GM21717 (cell line): ENCODE data around the gene ANKRD44.
"Not testable (repeated sequence)": the region's sequence is repeated elsewhere in the genome, so short reads cannot be mapped to it uniquely, and the experiment has no call there.

Source experiments
- ATAC-seq: cut with Tn5 transposase; IDR thresholded peaks from one replicate; pipeline ENCODE4 v1.9.1; 2021; ENCODE audit warnings: mild to moderate bottlenecking, moderate library complexity; ENCODE audit not compliant: unreplicated experiment

The ANKRD44 gene

GRCh38 chr2:197293252-197294007, 17.1 kb downstream of the ANKRD44 start:
- ATAC-seq = peak; percentile 33

- ATAC-seq = no peak
Measured at GRCh38 chr2:197292619-197293018, 18.0 kb downstream of the ANKRD44 start.

GRCh38 chr2:197287596-197287932, 23.0 kb downstream of the ANKRD44 start:
- ATAC-seq = not testable (repeated sequence)

GRCh38 chr2:197286805-197287595, 23.6 kb downstream of the ANKRD44 start:
- peak; percentile 96 for ATAC-seq

- ATAC-seq = no peak
Measured at GRCh38 chr2:197285361-197285760, 25.2 kb downstream of the ANKRD44 start.

GRCh38 chr2:197284956-197285355, 25.6 kb downstream of the ANKRD44 start:
- ATAC-seq = no peak

GRCh38 chr2:197281421-197281820, 29.2 kb downstream of the ANKRD44 start:
- ATAC-seq = no peak

- ATAC-seq = no peak
Measured at GRCh38 chr2:197280015-197280702, 30.4 kb downstream of the ANKRD44 start.

- ATAC-seq = no peak
Measured at GRCh38 chr2:197278799-197279763, 31.5 kb downstream of the ANKRD44 start.

GRCh38 chr2:197277794-197278193, 32.8 kb downstream of the ANKRD44 start:
- no peak for ATAC-seq

- ATAC-seq = no peak
Measured at GRCh38 chr2:197276156-197276555, 34.4 kb downstream of the ANKRD44 start.

GRCh38 chr2:197274937-197275336, 35.6 kb downstream of the ANKRD44 start:
- ATAC-seq = no peak

- ATAC-seq = no peak
Measured at GRCh38 chr2:197274349-197274748, 36.2 kb downstream of the ANKRD44 start.

- ATAC-seq = no peak
Measured at GRCh38 chr2:197273485-197273884, 37.1 kb downstream of the ANKRD44 start.

- ATAC-seq = no peak
Measured at GRCh38 chr2:197270601-197271000, 40.0 kb downstream of the ANKRD44 start.

GRCh38 chr2:197269815-197270214, 40.8 kb downstream of the ANKRD44 start:
- ATAC-seq = no peak

- ATAC-seq = peak; percentile 67
Measured at GRCh38 chr2:197268786-197269584, 41.6 kb downstream of the ANKRD44 start.

- ATAC-seq = no peak
Measured at GRCh38 chr2:197266477-197266876, 44.1 kb downstream of the ANKRD44 start.

- ATAC-seq = no peak
Measured at GRCh38 chr2:197265924-197266323, 44.7 kb downstream of the ANKRD44 start.

- ATAC-seq = no peak
Measured at GRCh38 chr2:197265036-197265435, 45.5 kb downstream of the ANKRD44 start.
